GM19324 (cell line): Measurements from ENCODE around the gene SORT1.
"Not testable (repeated sequence)": the region's sequence is repeated elsewhere in the genome, so short reads cannot be mapped to it uniquely, and the experiment has no call there.

Source experiments
- ATAC-seq: cut with Tn5 transposase; IDR thresholded peaks from one replicate; pipeline ENCODE4 v1.9.1; 2021; ENCODE audit warnings: mild to moderate bottlenecking, moderate library complexity; ENCODE audit not compliant: unreplicated experiment, low FRiP score

SORT1 gene

DNA sequence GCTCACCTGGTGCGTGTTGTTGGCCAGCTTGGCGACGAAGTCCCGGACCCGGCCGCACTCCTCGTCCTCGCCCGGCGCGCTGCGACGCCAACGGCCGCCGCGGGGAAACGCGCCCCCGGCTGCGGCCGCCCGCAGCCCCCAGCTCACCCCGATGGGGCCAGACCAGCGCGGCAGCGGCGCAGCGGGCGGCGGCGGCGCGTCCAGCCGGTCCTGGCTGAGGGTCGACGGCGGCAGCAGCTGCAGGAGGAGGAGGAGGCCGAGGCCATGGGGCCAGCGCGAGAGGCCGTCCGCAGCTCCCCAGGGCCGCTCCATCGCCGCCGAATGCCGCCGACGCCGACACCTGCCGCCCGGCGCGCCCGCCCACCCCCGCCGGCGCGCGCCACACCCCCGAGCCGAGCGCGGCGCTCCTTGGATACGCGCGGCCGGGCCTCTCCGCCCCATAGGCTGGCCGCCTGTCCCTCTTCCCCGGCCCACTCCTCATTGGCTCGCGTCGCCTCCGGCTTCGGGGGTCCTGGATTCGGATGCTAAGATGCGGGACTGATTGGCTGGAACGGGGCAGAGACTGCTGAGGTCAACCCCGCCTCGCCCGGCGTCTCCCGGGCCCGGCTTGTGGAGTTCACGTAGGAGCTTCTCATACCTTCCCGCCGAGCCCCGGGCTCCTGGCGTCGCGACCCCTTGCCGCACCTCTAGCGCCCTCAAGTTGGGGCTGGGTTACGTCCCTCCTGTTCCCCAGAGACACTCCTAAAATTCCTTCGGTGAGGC lies at the start of gene SORT1:
TSS of gene SORT1 (minus strand) at position 338 of the 762 bp plus-strand sequence. CDS start at position 312, 26 bp downstream.
- ATAC-seq, result peak; percentile 58

DNA sequence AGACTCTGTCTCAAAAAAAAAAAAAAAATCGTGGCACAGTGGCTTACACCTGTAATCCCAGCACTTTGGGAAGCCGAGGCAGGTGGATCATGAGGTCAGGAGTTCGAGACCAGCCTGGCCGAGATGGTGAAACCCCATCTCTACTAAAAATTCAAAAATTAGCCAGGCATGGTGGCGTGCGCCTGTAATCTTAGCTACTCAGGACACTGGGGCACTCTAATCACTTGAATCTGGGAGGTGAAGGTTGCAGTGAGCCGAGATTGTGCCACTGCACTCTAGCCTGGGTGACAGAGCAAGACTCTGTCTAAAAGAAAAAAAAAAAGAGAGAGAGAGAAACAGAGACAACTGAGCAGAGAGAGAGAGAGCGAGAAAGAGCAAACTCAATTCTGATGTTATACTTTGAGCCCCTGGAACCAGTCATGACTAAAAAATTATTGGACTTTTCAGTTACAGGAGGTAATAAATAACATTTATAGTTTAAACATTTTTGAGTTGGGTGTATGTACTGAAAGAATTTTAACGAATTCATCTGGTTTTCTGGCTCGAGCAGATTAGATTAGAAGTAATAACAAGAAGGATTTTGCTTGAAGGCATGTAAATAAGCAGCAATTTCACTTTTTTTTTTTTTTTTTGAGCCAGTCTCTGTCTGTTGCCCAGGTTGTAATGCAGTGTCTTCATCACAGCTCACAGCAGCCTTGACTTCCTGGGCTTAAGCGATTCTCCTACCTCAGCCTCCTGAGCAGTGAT lies 48.4 kb upstream of the SORT1 start:
- not testable (repeated sequence) for ATAC-seq

DNA sequence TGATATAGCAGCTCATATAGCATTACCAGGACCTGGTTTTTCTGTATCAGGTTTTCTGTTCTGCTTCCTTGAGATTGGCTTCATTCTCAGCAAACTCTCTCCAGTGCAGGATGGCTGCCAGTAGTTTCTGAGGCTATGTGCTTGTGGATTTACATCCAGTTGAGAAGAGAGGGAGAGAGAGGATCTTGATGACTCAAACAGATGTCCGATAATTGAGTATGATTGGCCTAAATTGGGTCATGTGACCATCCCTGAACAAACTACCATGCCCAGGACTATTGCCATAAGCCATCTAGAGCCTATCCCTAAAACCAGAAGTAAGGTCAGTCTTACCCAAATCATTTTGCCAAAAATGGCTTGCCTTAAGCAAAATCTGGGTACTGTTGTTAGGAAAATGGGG lies 46.6 kb upstream of the SORT1 start:
- no peak for ATAC-seq

DNA sequence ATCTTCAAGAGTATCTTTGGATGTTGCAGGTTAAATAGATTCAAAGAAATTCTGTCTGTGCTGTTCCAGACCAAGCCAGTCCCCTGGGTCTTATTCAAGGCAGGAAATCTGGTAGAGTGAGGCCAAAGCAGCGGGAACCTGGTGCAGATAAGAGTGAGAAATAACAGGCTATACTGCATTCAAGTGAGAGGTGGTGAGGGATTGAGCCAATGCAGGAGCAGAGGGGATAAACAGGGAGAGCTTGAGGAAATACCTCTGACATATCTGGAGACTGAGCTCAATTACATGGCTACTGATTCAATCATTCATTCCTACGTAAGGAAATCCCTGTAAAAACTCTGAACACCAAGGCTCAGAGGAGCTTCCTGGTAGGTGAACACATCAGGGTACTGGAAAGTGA lies 45.8 kb upstream of the SORT1 start:
- ATAC-seq, result no peak

- ATAC-seq, result no peak
Observed at GRCh38 chr1:109441069-109441468, 43.4 kb upstream of the SORT1 start.

- ATAC-seq, result no peak
Observed at GRCh38 chr1:109438798-109439297, 41.1 kb upstream of the SORT1 start.

GRCh38 chr1:109434484-109434883 lies 36.8 kb upstream of the SORT1 start:
- ATAC-seq, result no peak

GRCh38 chr1:109433322-109433721 lies 35.6 kb upstream of the SORT1 start:
- ATAC-seq, result no peak

DNA sequence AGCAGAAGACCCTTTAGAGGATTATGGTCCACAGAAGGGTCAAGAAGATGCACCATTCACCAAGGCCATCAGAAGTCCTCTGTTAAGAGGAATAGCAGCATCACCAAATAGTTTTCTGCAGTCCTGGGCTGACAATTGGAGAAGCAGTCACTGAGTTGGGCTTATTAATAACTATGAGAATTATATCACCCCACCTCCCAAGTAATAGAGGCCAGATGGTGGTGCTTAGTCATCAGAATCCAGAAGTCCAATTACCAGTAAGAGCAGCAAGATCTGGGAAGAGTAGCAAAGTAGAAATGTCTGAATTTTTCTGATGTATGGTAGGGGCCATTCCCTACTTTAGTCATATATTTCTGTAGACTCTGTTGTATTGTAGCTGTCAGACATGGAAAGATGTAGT lies 34.6 kb upstream of the SORT1 start:
- no peak for ATAC-seq

GRCh38 chr1:109427171-109427467 lies 29.4 kb upstream of the SORT1 start:
- no peak for ATAC-seq

DNA sequence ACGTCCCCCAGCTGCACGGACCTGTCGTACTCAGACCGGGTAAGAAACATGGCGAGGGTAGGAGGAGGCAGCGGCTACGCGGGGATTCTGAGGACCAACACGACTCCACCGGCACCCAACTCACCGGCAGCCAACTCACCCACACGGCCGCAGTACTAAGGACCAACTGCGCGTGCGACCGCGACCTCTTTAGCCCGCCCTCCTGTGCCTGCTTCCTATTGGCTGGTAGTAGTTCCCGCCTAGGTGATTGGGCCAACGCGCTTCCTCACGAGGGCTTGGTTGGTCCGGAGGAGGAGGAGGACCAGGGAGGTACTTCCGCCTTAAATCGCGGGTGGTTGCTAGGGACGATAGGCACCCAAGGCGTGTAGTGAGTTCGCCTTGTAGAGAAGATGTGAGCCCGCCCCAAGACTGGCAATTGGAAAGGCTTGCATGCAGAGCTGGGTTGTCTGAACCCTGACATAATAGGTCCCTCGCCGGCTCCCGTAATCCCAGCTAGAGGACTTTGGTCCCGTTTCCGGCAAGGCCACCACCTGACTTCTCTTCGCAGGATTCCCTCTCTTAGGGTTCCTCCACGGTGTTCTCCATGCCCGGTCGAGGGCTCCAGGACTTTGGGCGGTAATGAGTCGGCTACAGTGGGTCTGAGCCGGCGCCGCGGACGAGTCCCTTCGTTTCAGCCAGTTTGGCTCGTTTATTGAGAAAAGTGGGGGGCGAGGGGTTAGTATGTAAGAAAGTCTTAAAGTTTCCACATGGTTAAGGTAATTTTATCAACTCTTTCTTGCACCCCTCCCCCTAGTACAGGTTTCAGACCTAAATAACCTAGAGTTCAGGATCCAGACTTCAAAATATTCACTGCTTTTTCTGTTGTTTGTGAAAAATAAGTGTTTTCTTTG lies 28.8 kb upstream of the SORT1 start, which contains the start of gene PSMA5:
TSS of gene PSMA5 (minus strand) at position 168 of the 890 bp plus-strand sequence. CDS start at position 50, 118 bp downstream.
- peak; percentile 97 for ATAC-seq

DNA sequence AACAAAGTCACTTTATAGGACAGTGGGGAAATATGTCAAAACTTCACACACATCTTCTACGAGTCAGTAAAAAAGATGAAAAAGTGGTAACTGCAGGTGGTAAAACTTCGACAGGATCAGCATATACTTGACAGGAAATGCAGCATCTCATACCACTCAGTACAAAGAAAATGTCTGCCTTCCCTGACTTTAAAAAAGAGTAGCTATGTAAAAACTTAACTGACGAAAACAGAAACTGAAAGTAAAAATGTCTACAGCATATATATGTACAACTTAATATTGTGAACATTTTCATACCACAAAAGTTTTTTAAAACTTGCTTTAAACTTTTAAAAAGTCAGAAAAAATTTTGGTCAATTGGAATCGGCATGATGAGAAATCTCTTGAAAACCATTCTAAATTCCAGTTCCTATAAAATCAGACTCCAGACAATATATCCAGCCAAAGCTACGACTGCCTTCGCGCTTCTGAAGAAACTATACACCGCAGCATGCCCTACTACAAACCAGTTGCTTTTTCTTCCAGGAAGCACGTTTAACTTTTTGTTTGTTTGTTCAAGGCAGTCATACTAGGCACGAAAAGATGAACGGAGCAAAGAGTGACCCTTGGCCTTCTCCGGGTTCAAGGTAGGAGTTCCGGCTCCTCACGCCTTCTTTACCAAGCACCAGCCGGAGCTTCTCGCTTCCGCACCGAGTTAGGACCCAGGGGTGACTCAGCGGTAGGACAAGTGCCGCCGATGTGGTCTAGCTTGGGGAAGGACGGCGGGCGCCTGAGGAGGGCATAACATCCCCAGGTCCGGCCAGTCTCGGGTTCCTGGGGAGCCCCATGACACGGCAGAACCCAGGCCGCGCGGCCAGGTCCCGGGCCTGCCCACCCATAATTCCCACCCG lies 27.9 kb upstream of the SORT1 start:
- ATAC-seq, result peak; percentile 38

DNA sequence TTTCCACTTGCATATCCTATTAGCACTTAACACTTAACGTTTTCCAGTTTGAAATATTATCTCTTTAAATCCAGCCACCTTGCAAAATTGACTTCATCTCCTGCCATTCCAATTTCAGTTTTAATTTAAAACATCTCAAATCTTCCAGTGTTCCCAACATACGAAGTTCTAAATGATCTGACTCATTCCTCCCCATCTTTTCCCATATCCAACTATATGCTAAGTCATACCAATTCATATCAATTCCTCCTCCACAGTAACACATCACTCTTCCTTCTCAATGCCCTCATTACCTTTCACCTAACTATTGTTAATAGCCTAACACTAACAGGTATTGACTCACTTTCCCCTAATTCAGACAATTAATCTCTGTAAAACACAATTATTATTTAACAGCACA lies 25.8 kb upstream of the SORT1 start:
- no peak for ATAC-seq

GRCh38 chr1:109412551-109412950 lies 14.8 kb upstream of the SORT1 start:
- no peak for ATAC-seq

- ATAC-seq, result no peak
Observed at GRCh38 chr1:109404838-109405237, 7.1 kb upstream of the SORT1 start.

- ATAC-seq, result no peak
Observed at GRCh38 chr1:109402025-109402424, 4.3 kb upstream of the SORT1 start.

GRCh38 chr1:109400035-109400655 lies 2.4 kb upstream of the SORT1 start:
- no peak for ATAC-seq

- ATAC-seq, result no peak
Observed at GRCh38 chr1:109399326-109399957, 1.7 kb upstream of the SORT1 start.
